Activated naive CD8-positive, alpha-beta T cell treated with anti-CD3 and anti-CD28 coated beads, Interleukin-2, amount 50 U/mL, for 24 hours (primary cell): Measurements from ENCODE around the gene KDM1B.

ENCODE experiments used
- ATAC-seq: fragments of 150-1000 bp; cut with Tn5 transposase; one replicate; pipeline ENCODE4 v1.10.0; 2021
- DNase-seq: peaks from one replicate; pipeline ENCODE4 v3.0.0; 2021
- H3K27ac Mint-ChIP-seq: one replicate; pipeline ENCODE4 v1.8.0; 2021; ENCODE audit warnings: mild to moderate bottlenecking, mixed read lengths
- H3K27me3 Mint-ChIP-seq: one replicate; pipeline ENCODE4 v1.8.0; 2021; ENCODE audit warnings: mixed read lengths
- H3K36me3 Mint-ChIP-seq: one replicate; pipeline ENCODE4 v1.8.0; 2021; ENCODE audit warnings: low read depth, mixed read lengths
- H3K4me1 Mint-ChIP-seq: one replicate; pipeline ENCODE4 v1.8.0; 2021; ENCODE audit warnings: mixed read lengths
- H3K4me3 Mint-ChIP-seq: one replicate; pipeline ENCODE4 v1.8.0; 2021; ENCODE audit warnings: mild to moderate bottlenecking, moderate library complexity, mixed read lengths
- H3K9me3 Mint-ChIP-seq: one replicate; pipeline ENCODE4 v1.8.0; 2021; ENCODE audit warnings: mixed read lengths

The KDM1B gene

DNA sequence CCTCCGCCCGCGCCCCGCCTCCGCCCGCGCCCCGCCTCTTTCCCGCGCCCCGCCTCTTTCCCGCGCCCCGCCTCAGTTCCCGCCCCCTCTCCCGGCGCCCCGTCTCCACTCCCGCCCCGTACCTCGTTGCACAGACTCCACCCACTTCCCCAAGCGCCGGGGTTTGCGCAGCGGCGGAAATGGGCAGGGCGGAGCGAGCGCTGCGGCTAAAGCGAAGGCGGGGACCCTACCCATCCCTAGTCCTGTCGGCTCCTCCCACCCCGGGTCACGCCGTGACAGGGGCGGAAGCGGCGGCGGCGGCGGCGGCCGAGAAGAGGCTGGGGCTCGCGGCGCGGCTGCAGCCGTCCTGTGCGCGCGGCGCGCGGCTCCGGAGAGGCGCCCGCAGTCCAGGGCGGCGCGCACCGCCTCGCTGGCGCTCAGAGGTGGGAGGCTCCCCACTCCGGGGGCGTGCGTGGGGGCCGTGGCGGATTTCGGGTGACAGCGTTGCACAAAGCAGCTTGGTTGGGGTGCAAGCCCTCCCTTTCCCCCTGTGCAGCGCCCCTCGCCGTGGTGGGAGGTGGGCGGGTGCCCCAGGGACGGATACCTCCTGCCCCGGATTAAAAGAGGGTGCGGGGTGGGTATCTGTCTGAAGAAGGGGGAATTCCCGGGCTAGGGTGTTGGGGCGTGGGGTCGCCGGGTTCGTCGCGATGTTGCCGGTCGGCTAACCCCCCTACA, at the start of gene KDM1B:
Gene KDM1B, plus strand, starts transcription at position 273 of the 714 bp plus-strand sequence. CDS start 4,474 bp downstream, outside the sequence.
- peak within 1 kb of the TSS; percentile 94 for H3K4me3 Mint-ChIP-seq
- H3K27ac Mint-ChIP-seq: peak within 1 kb of the TSS; percentile 83

GRCh38 chr6:18107061-18107460, 48.2 kb upstream of the KDM1B start:
- peaks cover 8% of the 10 kb centered on the region for H3K36me3 Mint-ChIP-seq
- DNase-seq (no peak), ATAC-seq (no peak)
- H3K4me3 Mint-ChIP-seq: no peak overlapping the region
- no peak overlapping the region for H3K27ac Mint-ChIP-seq
- H3K9me3 Mint-ChIP-seq: peaks cover 18% of the 10 kb centered on the region
- peaks cover 4% of the 10 kb centered on the region for H3K4me1 Mint-ChIP-seq
- H3K27me3 Mint-ChIP-seq: peaks cover 39% of the 10 kb centered on the region

More for the DNA sequence above, at the start of gene KDM1B:
- Mint-ChIP-seq H3K4me1 (peaks cover 34% of the 10 kb centered on the region), H3K36me3 (peaks cover 9% of the 10 kb centered on the region), H3K27me3 (no peaks in the 10 kb centered on the region), H3K9me3 (no peaks in the 10 kb centered on the region)
- ATAC-seq (peak; percentile 94), DNase-seq (peak; percentile 98)

- ATAC-seq (peak; percentile 57), DNase-seq (no peak)
- Mint-ChIP-seq H3K4me1 (peaks cover 6% of the 10 kb centered on the region), H3K4me3 (no peak overlapping the region), H3K27me3 (peaks cover 51% of the 10 kb centered on the region), H3K36me3 (peaks cover 9% of the 10 kb centered on the region), H3K27ac (no peak overlapping the region), H3K9me3 (peaks cover 14% of the 10 kb centered on the region)
Observed at GRCh38 chr6:18110162-18110561, 45.1 kb upstream of the KDM1B start.

- H3K36me3 Mint-ChIP-seq: peaks cover 4% of the 10 kb centered on the region
- peak overlapping the region; percentile 65 for H3K4me3 Mint-ChIP-seq
- ATAC-seq: peak; percentile 86
- peaks cover 76% of the 10 kb centered on the region for H3K27me3 Mint-ChIP-seq
- no peaks in the 10 kb centered on the region for H3K9me3 Mint-ChIP-seq
- peak overlapping the region; percentile 95 for H3K27ac Mint-ChIP-seq
- H3K4me1 Mint-ChIP-seq: peaks cover 15% of the 10 kb centered on the region
- peak; percentile 12 for DNase-seq
Observed at GRCh38 chr6:18115356-18115755, 39.9 kb upstream of the KDM1B start.

DNA sequence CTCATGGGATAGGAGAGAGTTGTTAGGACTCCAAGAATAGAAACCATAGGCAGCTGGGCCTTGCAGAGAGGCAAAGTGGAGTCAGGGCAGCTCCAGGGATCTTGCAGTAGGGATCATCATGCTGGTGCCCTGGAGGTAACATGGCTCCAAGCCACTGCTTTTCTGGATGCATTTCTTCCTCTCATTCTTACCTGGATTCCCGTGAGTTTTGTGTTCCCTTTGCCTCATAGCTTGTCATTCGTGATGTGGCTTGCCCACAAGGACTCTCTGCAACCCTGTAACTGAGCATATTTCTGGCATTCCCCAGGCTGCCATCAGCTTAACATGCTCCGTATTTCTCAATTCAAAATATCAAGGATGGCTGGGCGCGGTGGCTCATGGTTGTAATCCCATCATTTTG, 38.1 kb upstream of the KDM1B start:
- Mint-ChIP-seq H3K27ac (no peak overlapping the region), H3K9me3 (no peaks in the 10 kb centered on the region), H3K27me3 (peaks cover 76% of the 10 kb centered on the region), H3K4me3 (no peak overlapping the region), H3K36me3 (peaks cover 4% of the 10 kb centered on the region), H3K4me1 (peaks cover 21% of the 10 kb centered on the region)
- ATAC-seq (no peak), DNase-seq (no peak)

- DNase-seq: no peak
- H3K4me1 Mint-ChIP-seq: peaks cover 27% of the 10 kb centered on the region
- no peaks in the 10 kb centered on the region for H3K9me3 Mint-ChIP-seq
- no peak overlapping the region for H3K4me3 Mint-ChIP-seq
- no peak overlapping the region for H3K27ac Mint-ChIP-seq
- peaks cover 4% of the 10 kb centered on the region for H3K36me3 Mint-ChIP-seq
- no peak for ATAC-seq
- peaks cover 72% of the 10 kb centered on the region for H3K27me3 Mint-ChIP-seq
Observed at GRCh38 chr6:18118330-18118729, 36.9 kb upstream of the KDM1B start.

DNA sequence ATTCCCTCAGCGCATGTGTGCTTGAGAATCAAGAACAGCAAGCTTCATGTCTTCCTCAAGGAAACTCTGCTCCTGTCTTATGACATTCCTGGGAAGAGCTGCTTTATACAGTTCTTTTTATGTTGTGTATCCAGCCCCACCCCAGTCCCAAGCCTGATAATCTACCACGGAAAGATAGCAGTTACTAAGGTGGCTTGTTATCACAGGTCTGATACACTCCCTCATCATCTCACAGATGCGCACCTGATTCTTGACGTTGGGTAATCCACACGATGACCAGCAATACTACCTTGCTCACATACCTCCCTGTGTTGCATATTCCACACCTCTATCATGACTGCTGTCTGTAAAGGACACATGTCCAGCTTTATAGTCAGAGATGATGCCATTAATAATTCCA, 36.0 kb upstream of the KDM1B start:
- no peak overlapping the region for H3K27ac Mint-ChIP-seq
- H3K4me1 Mint-ChIP-seq: peaks cover 27% of the 10 kb centered on the region
- DNase-seq (no peak), ATAC-seq (no peak)
- H3K27me3 Mint-ChIP-seq: peaks cover 66% of the 10 kb centered on the region
- H3K36me3 Mint-ChIP-seq: peaks cover 4% of the 10 kb centered on the region
- no peaks in the 10 kb centered on the region for H3K9me3 Mint-ChIP-seq
- H3K4me3 Mint-ChIP-seq: no peak overlapping the region

DNA sequence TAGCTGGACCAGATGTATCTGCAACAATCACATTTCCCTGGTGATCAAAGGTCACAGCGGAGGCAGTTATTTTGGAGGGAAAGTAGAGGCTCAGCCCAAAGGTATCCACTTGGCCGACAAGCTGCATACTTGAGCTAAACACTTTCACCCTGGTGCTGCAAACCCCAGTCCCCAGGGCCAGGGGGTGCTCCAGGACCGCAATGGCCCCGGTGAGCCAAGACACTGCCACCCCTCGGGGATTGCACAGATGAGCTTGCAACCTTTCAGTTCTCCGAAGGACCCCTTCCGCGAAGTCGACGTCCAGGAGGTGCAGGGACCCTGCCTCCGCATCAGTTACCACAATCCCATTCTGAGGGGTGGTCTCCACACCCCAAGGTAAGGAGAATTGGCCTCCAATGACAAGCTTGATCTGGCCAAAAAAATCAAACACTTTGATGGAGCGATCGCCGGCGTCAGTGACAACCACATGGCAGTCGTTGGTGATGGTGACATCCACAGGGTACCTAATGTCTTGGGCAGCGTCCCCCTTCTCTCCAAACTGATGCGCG, 33.6 kb upstream of the KDM1B start:
- Mint-ChIP-seq H3K27me3 (peaks cover 55% of the 10 kb centered on the region), H3K4me3 (no peak overlapping the region), H3K36me3 (no peaks in the 10 kb centered on the region), H3K9me3 (no peaks in the 10 kb centered on the region), H3K27ac (no peak overlapping the region), H3K4me1 (peaks cover 13% of the 10 kb centered on the region)
- no peak for ATAC-seq
- no peak for DNase-seq

GRCh38 chr6:18122128-18123093, 32.8 kb upstream of the KDM1B start, which contains the start of gene NHLRC1:
NHLRC1 (minus strand) TSS chr6:18122677; CDS start chr6:18122606, 71 bp downstream.
- no peak within 1 kb of the TSS for H3K27ac Mint-ChIP-seq
- peak within 1 kb of the TSS; percentile 46 for H3K4me3 Mint-ChIP-seq
- peaks cover 49% of the 10 kb centered on the region for H3K27me3 Mint-ChIP-seq

GRCh38 chr6:18126121-18126520, 29.1 kb upstream of the KDM1B start:
- DNase-seq (no peak), ATAC-seq (no peak)
- no peak overlapping the region for H3K27ac Mint-ChIP-seq
- peaks cover 13% of the 10 kb centered on the region for H3K4me1 Mint-ChIP-seq
- peaks cover 3% of the 10 kb centered on the region for H3K36me3 Mint-ChIP-seq
- H3K4me3 Mint-ChIP-seq: no peak overlapping the region
- no peaks in the 10 kb centered on the region for H3K9me3 Mint-ChIP-seq
- H3K27me3 Mint-ChIP-seq: peaks cover 15% of the 10 kb centered on the region

More at GRCh38 chr6:18122128-18123093, 32.8 kb upstream of the KDM1B start, which contains the start of gene NHLRC1:
- Mint-ChIP-seq H3K4me1 (peaks cover 13% of the 10 kb centered on the region), H3K36me3 (no peaks in the 10 kb centered on the region), H3K9me3 (no peaks in the 10 kb centered on the region)
- DNase-seq (peak; percentile 82), ATAC-seq (peak; percentile 98)

DNA sequence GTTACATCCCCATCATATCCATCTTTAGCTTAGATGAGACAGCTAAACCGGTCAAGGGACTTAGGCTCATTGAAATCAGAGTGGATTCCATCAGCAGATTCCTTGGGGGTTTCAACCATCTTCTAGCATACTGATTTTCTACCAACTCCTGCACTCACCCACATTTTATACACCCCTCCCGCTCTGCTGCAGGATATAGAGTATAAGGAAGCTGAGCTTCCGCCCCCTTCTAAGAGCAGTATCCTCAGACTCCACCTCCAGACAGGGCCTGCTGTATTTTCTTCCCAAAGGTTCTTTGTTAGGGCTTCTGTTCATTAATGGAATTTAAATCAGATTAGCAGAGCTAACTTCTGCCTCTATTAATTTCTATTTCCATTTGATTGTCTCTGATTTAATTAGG, 22.9 kb upstream of the KDM1B start:
- no peaks in the 10 kb centered on the region for H3K9me3 Mint-ChIP-seq
- H3K27ac Mint-ChIP-seq: no peak overlapping the region
- H3K4me1 Mint-ChIP-seq: no peaks in the 10 kb centered on the region
- DNase-seq (no peak), ATAC-seq (no peak)
- no peaks in the 10 kb centered on the region for H3K27me3 Mint-ChIP-seq
- H3K36me3 Mint-ChIP-seq: peaks cover 9% of the 10 kb centered on the region
- no peak overlapping the region for H3K4me3 Mint-ChIP-seq

- Mint-ChIP-seq H3K9me3 (no peaks in the 10 kb centered on the region), H3K36me3 (peaks cover 18% of the 10 kb centered on the region), H3K4me3 (no peak overlapping the region), H3K27me3 (no peaks in the 10 kb centered on the region), H3K4me1 (no peaks in the 10 kb centered on the region), H3K27ac (no peak overlapping the region)
- no peak for DNase-seq
- no peak for ATAC-seq
Observed at GRCh38 chr6:18135171-18135570, 20.1 kb upstream of the KDM1B start.

- H3K4me1 Mint-ChIP-seq: no peaks in the 10 kb centered on the region
- H3K9me3 Mint-ChIP-seq: no peaks in the 10 kb centered on the region
- DNase-seq (no peak), ATAC-seq (no peak)
- H3K27ac Mint-ChIP-seq: no peak overlapping the region
- no peaks in the 10 kb centered on the region for H3K27me3 Mint-ChIP-seq
- H3K4me3 Mint-ChIP-seq: no peak overlapping the region
- peaks cover 21% of the 10 kb centered on the region for H3K36me3 Mint-ChIP-seq
Observed at GRCh38 chr6:18136260-18136659, 19.0 kb upstream of the KDM1B start.

- Mint-ChIP-seq H3K4me3 (no peak overlapping the region), H3K4me1 (no peaks in the 10 kb centered on the region), H3K27ac (no peak overlapping the region), H3K36me3 (peaks cover 28% of the 10 kb centered on the region), H3K9me3 (no peaks in the 10 kb centered on the region), H3K27me3 (no peaks in the 10 kb centered on the region)
- DNase-seq (no peak), ATAC-seq (no peak)
Observed at GRCh38 chr6:18138906-18139305, 16.3 kb upstream of the KDM1B start.
